Lung (tissue), 12 donors: ENCODE results near the gene CCDC179. TPM values are rescaled to one million over a fixed set of nuclear protein-coding genes. Genes with fewer than 3 reads are reported as not detected.

Experiments
- ATAC-seq: fragments of 200-7000 bp; cut with Tn5 transposase; one replicate; pipeline ENCODE4 v1.9.1; 2020; ENCODE audit warnings: moderate number of reproducible peaks; ENCODE audit not compliant: insufficient read depth, low FRiP score
- DNase-seq, 3 donors: peaks; one replicate each; pipeline ENCODE4 v3.0.0-alpha.2; 2013 to 2017
- H3K27ac ChIP-seq, 2 donors: one replicate each; pipeline ENCODE4 v1.5.1; 2013; ENCODE audit warnings: mild to moderate bottlenecking in 2 of 2, moderate library complexity in 2 of 2, control low read depth in 1 of 2, inconsistent platforms in 1 of 2, low read depth in 1 of 2, low read length in 1 of 2
- H3K27me3 ChIP-seq, 3 donors: one replicate each; pipeline ENCODE4 v1.5.1; 2013; ENCODE audit warnings: low read length in 2 of 3; ENCODE audit not compliant: control insufficient read depth in 3 of 3, insufficient read depth in 3 of 3
- H3K36me3 ChIP-seq, 4 donors: one replicate each; pipeline ENCODE4 v1.5.1; 2013; ENCODE audit warnings: low read length in 4 of 4, mild to moderate bottlenecking in 1 of 4, moderate library complexity in 1 of 4; ENCODE audit not compliant: control insufficient read depth in 4 of 4, insufficient read depth in 4 of 4
- H3K4me1 ChIP-seq, 5 donors: one replicate each; pipeline ENCODE4 v1.5.1; 2013; ENCODE audit warnings: low read length in 5 of 5, mild to moderate bottlenecking in 2 of 5, moderate library complexity in 1 of 5; ENCODE audit not compliant: control insufficient read depth in 5 of 5, insufficient read depth in 5 of 5
- H3K4me3 ChIP-seq: one replicate; pipeline ENCODE4 v1.5.1; 2013; ENCODE audit warnings: mild to moderate bottlenecking, control low read depth, moderate library complexity
- H3K9ac ChIP-seq, 2 donors: one replicate each; pipeline ENCODE4 v1.5.1; 2013; ENCODE audit warnings: low read length in 2 of 2, control low read depth in 1 of 2; ENCODE audit not compliant: insufficient read depth in 1 of 2
- H3K9me3 ChIP-seq, 4 donors: one replicate each; pipeline ENCODE4 v1.5.1; 2013; ENCODE audit warnings: low read length in 3 of 4, mild to moderate bottlenecking in 1 of 4, moderate library complexity in 1 of 4; ENCODE audit not compliant: control insufficient read depth in 4 of 4, insufficient read depth in 3 of 4
- CTCF ChIP-seq: IDR thresholded peaks from 2 replicates; pipeline ENCODE4 v1.5.1; 2012; ENCODE audit warnings: mild to moderate bottlenecking; ENCODE audit errors: control extremely low read depth, extremely low read depth
- WGBS, 2 donors: extraction: QIAGEN DNeasy Blood & Tissue Kit; methylation state at CpG; one replicate each; pipeline ENCODE4 v1.1.7; 2013; 5-methylcytosine and 5-hydroxymethylcytosine counted together
- polyA plus RNA-seq, 2 donors: library from polyadenylated mRNA; stranded (reverse); fragments of 200-250 nt; gene quantifications; one replicate each; pipeline ENCODE4 v1.2.1, GENCODE V29; 2013
- total RNA-seq, 2 donors: library from RNA; depleted of rRNA in 1 of 2; stranded (reverse); fragments of >200 nt in 1 of 2; gene quantifications; one replicate each; pipeline ENCODE4 v1.2.1, GENCODE V29; 2014 to 2021
- donor health status: control.
- donor health status: control.
- donor health status: Bipolar disorder and iron deficiency.
- donor health status: healthy.
- donor health status: DM: yes; HTN: yes; CAD: no.

The CCDC179 gene
- total and polyA plus RNA-seq, 4 donors, result not detected

GRCh38 chr11:22828373-22828772, 31.9 kb downstream of the CCDC179 start:
- ATAC-seq, result no peak
- Histone ChIP-seq H3K9ac (no peak overlapping the region), H3K4me3 (no peak overlapping the region), H3K27me3 (peaks cover 0 to 3% (median 0%) of the 10 kb centered on the region in 3 donors), H3K9me3 (no peaks in the 10 kb centered on the region), H3K4me1 (peaks cover 0 to 3% (median 0%) of the 10 kb centered on the region in 5 donors), H3K27ac (no peak overlapping the region), H3K36me3 (peaks cover 0 to 9% (median under 1%) of the 10 kb centered on the region in 4 donors)
- no peak for TF ChIP-seq CTCF
- WGBS, 2 donors, result 46 to 48% methylated on average over 6 of the region's 6 CpGs
- DNase-seq, result no peak

- Histone ChIP-seq H3K9me3 (no peaks in the 10 kb centered on the region), H3K27me3 (no peaks in the 10 kb centered on the region), H3K4me1 (no peaks in the 10 kb centered on the region), H3K27ac (no peak overlapping the region), H3K4me3 (no peak overlapping the region), H3K36me3 (peaks cover 0 to 11% (median 2%) of the 10 kb centered on the region in 4 donors), H3K9ac (no peak overlapping the region)
- DNase-seq (no peak), ATAC-seq (no peak)
- 95 to 97% methylated on average over 2 of the region's 2 CpGs for WGBS, 2 donors
- TF ChIP-seq CTCF, result no peak
Observed at GRCh38 chr11:22822203-22822602, 38.1 kb downstream of the CCDC179 start.

GRCh38 chr11:22809893-22810292, 50.4 kb downstream of the CCDC179 start:
- no peaks in the 10 kb centered on the region for H3K27me3 ChIP-seq
- no peak overlapping the region for H3K4me3 ChIP-seq
- no peak overlapping the region for H3K9ac ChIP-seq
- no peak for TF ChIP-seq CTCF
- peaks cover 0 to 5% (median 0%) of the 10 kb centered on the region in 5 donors for H3K4me1 ChIP-seq
- H3K9me3 ChIP-seq, result no peaks in the 10 kb centered on the region
- no peak overlapping the region for H3K27ac ChIP-seq
- no peaks in the 10 kb centered on the region for H3K36me3 ChIP-seq
- ATAC-seq (no peak), DNase-seq (no peak)
- 78 to 87% methylated on average over 3 of the region's 3 CpGs for WGBS, 2 donors

DNA sequence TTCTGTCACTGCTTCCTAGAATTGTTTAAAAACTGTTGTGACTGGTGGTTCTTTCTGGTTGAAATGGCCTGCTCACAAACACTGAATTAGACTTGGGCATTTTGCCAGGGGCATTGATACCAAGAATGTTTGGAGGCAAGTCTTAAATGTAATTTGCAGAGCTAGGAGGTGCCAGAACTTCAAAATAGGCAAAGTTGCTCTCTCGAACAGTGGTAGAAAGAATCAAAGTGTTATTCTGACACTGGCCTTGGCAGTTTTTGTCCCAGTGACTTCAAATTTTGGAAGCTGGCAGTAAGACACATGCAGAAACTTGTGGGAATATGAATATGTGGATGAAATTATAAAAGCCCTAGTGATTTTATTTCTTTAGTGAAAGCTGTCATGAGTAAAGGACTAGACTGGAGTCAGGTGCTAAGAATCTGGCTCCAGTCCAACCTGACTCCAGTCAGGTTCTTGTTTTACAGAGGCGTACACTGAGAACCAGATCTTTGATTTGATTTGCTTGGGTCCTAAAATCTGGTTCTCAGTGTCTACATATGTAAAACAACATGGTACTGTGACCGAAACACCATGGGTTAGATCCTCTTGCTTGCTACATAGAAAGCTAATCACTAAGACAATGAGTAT, 51.6 kb downstream of the CCDC179 start:
- 84 to 86% methylated on average over 3 of the region's 3 CpGs for WGBS, 2 donors
- no peak for TF ChIP-seq CTCF
- Histone ChIP-seq H3K9me3 (no peaks in the 10 kb centered on the region), H3K9ac (no peak overlapping the region), H3K27ac (peak overlapping the region in 1 of 2 donors; percentile 53), H3K36me3 (no peaks in the 10 kb centered on the region), H3K4me1 (peaks cover 0 to 5% (median 0%) of the 10 kb centered on the region in 5 donors), H3K27me3 (no peaks in the 10 kb centered on the region), H3K4me3 (no peak overlapping the region)
- peak in 2 of 3 donors; percentile 23 to 52 for DNase-seq
- ATAC-seq, result no peak
